Activated CD4-positive, alpha-beta T cell treated with anti-CD3 and anti-CD28 coated beads, Interleukin-2, amount 50 U/mL, for 48 hours (primary cell): Measurements from ENCODE around the gene VPS37B.

Source experiments
- DNase-seq, 2 experiments: peaks; one replicate each; pipeline ENCODE4 v3.0.0-alpha.2; 2020

VPS37B gene

GRCh38 chr12:122837306-122838265, 58.3 kb downstream of the VPS37B start:
- DNase-seq = no peak

- DNase-seq = peak; percentile 29 to 48
These were observed 59.6 kb downstream of the VPS37B start for GRCh38 chr12:122836027-122836921.

- peak; percentile 18 to 25 for DNase-seq
These were observed 60.2 kb downstream of the VPS37B start for GRCh38 chr12:122835750-122836026.

- peak; percentile 67 for DNase-seq
These were observed 60.8 kb downstream of the VPS37B start, which contains the start of gene HIP1R for GRCh38 chr12:122834921-122835749. TSS of gene HIP1R (plus strand) at chr12:122835457. CDS start at chr12:122835551, 94 bp downstream.

GRCh38 chr12:122834104-122834920, 61.6 kb downstream of the VPS37B start:
- DNase-seq = peak in 1 of 2 experiments; percentile 10

GRCh38 chr12:122830517-122831214, 65.3 kb downstream of the VPS37B start:
- no peak for DNase-seq

GRCh38 chr12:122827258-122827657, 68.7 kb downstream of the VPS37B start:
- DNase-seq = no peak

- no peak for DNase-seq
These were observed 69.9 kb downstream of the VPS37B start for GRCh38 chr12:122825773-122826724.

GRCh38 chr12:122823429-122823828, 72.5 kb downstream of the VPS37B start:
- no peak for DNase-seq

GRCh38 chr12:122820838-122821271, 75.1 kb downstream of the VPS37B start:
- DNase-seq = no peak

GRCh38 chr12:122820138-122820537, 75.8 kb downstream of the VPS37B start:
- no peak for DNase-seq

GRCh38 chr12:122819209-122819785, 76.6 kb downstream of the VPS37B start:
- DNase-seq = no peak
